Gastroesophageal sphincter (tissue), 3 donors: Measurements from ENCODE around the gene KIAA1217.

ENCODE experiments used
- CTCF ChIP-seq, 4 experiments: fragments of 200-600 bp in 2 of 4; fragments of 450-650 bp in 2 of 4; sonication (generic) in 1 of 4; IDR thresholded peaks; one replicate each; pipeline ENCODE4 v1.5.1; 2017 to 2019; ENCODE audit warnings: antibody characterized with exemption in 4 of 4, mild to moderate bottlenecking in 2 of 4, moderate library complexity in 2 of 4
- POLR2AphosphoS5 ChIP-seq: sonication (generic); formaldehyde crosslinking; IDR thresholded peaks from one replicate; pipeline ENCODE4 v1.6.1; 2017; ENCODE audit warnings: antibody characterized with exemption

- TF ChIP-seq CTCF (IDR thresholded peaks at IDR 0.05) = no peak
- TF ChIP-seq POLR2AphosphoS5 = no peak
These were observed 343.5 kb downstream of the KIAA1217 start for GRCh38 chr10:24552346-24553016.
